HG02870 (cell line): Measurements from ENCODE around the gene GABRB1.

Experiments
- ATAC-seq: cut with Tn5 transposase; IDR thresholded peaks from one replicate; pipeline ENCODE4 v1.9.1; 2021; ENCODE audit warnings: mild to moderate bottlenecking, moderate library complexity; ENCODE audit not compliant: unreplicated experiment

Gene GABRB1

GRCh38 chr4:47110546-47111132 lies 79.3 kb downstream of the GABRB1 start:
- no peak for ATAC-seq

GRCh38 chr4:47118192-47118929 lies 87.0 kb downstream of the GABRB1 start:
- ATAC-seq = no peak

- ATAC-seq = no peak
Measured at GRCh38 chr4:47120783-47121182, 89.4 kb downstream of the GABRB1 start.

GRCh38 chr4:47122592-47123291 lies 91.4 kb downstream of the GABRB1 start:
- ATAC-seq = peak; percentile 89

GRCh38 chr4:47128991-47129390 lies 97.6 kb downstream of the GABRB1 start:
- ATAC-seq = no peak

GRCh38 chr4:47135210-47135609 lies 103.8 kb downstream of the GABRB1 start:
- ATAC-seq = no peak

GRCh38 chr4:47143261-47143660 lies 111.9 kb downstream of the GABRB1 start:
- ATAC-seq = no peak

- peak; percentile 99 for ATAC-seq
Measured at GRCh38 chr4:47145630-47146029, 114.3 kb downstream of the GABRB1 start.

- ATAC-seq = no peak
Measured at GRCh38 chr4:47154816-47155370, 123.5 kb downstream of the GABRB1 start.

- ATAC-seq = no peak
Measured at GRCh38 chr4:47155919-47156318, 124.6 kb downstream of the GABRB1 start.

- ATAC-seq = no peak
Measured at GRCh38 chr4:47160095-47160494, 128.7 kb downstream of the GABRB1 start.

- no peak for ATAC-seq
Measured at GRCh38 chr4:47167081-47168035, 136.0 kb downstream of the GABRB1 start.

- no peak for ATAC-seq
Measured at GRCh38 chr4:47184083-47184482, 152.7 kb downstream of the GABRB1 start.

- no peak for ATAC-seq
Measured at GRCh38 chr4:47185761-47186160, 154.4 kb downstream of the GABRB1 start.

GRCh38 chr4:47187608-47188007 lies 156.2 kb downstream of the GABRB1 start:
- no peak for ATAC-seq

- ATAC-seq = no peak
Measured at GRCh38 chr4:47193179-47193578, 161.8 kb downstream of the GABRB1 start.

GRCh38 chr4:47194036-47194737 lies 162.8 kb downstream of the GABRB1 start:
- no peak for ATAC-seq

GRCh38 chr4:47195706-47196105 lies 164.3 kb downstream of the GABRB1 start:
- ATAC-seq = no peak

- no peak for ATAC-seq
Measured at GRCh38 chr4:47198791-47199190, 167.4 kb downstream of the GABRB1 start.

GRCh38 chr4:47203593-47203992 lies 172.2 kb downstream of the GABRB1 start:
- no peak for ATAC-seq
